OCI-LY7 (cell line): ENCODE results near the gene SUDS3. TPM values are rescaled to one million over a fixed set of nuclear protein-coding genes. Genes with fewer than 3 reads are reported as not detected.
A peak's percentile ranks its signal among the peaks of the same experiment; 100 is the strongest.

ENCODE experiments used
- BruUV-seq: library from RNA; stranded (reverse); fragments of 400-500 nt; replicated peaks from 2 replicates; lab custom pipeline; 2021; lab: Mats Ljungman, UMichigan
- CTCF ChIA-PET: fragments of 300-600 bp; sonication (Branson Sonifier 250); formaldehyde crosslinking; loops from one replicate; lab custom pipeline; 2022; ENCODE audit warnings: antibody characterized with exemption; ENCODE audit not compliant: unreplicated experiment; lab: Charles Lee
- POLR2A ChIA-PET: fragments of 300-600 bp; sonication (Branson Sonifier 250); formaldehyde crosslinking; loops from one replicate; lab custom pipeline; 2022; ENCODE audit warnings: antibody characterized with exemption; lab: Charles Lee
- DNase-seq: peaks from one replicate; pipeline ENCODE4 v3.0.0-alpha.2; 2015; ENCODE audit warnings: low spot score
- H2AFZ ChIP-seq: fragments of 200-600 bp; sonication (generic), shearing (Covaris generic); 2 replicates; pipeline ENCODE4 v1.6.1; 2014; ENCODE audit warnings: mild to moderate bottlenecking, antibody characterized with exemption, low read length, moderate library complexity
- H3K27ac ChIP-seq: fragments of 200-600 bp; sonication (generic); 2 replicates; pipeline ENCODE4 v1.5.1; 2014; ENCODE audit warnings: mixed run types, low read depth, mild to moderate bottlenecking, moderate library complexity, low read length, inconsistent platforms; ENCODE audit not compliant: poor library complexity, severe bottlenecking
- H3K36me3 ChIP-seq: fragments of 200-600 bp; sonication (generic); 2 replicates; pipeline ENCODE4 v1.6.1; 2014; ENCODE audit warnings: mild to moderate bottlenecking, antibody characterized with exemption, low read length, moderate library complexity, mixed read lengths; ENCODE audit not compliant: insufficient read depth
- H3K4me1 ChIP-seq: fragments of 200-600 bp; sonication (generic); 2 replicates; pipeline ENCODE4 v1.5.1; 2014; ENCODE audit warnings: mild to moderate bottlenecking, low read length; ENCODE audit not compliant: insufficient read depth, poor library complexity, severe bottlenecking
- H3K4me2 ChIP-seq: fragments of 200-600 bp; sonication (generic); 2 replicates; pipeline ENCODE4 v1.6.1; 2014; ENCODE audit warnings: mild to moderate bottlenecking, low read length
- H3K4me3 ChIP-seq: fragments of 200-600 bp; sonication (generic); 2 replicates; pipeline ENCODE4 v1.5.1; 2014; ENCODE audit warnings: mild to moderate bottlenecking, low read depth, low read length; ENCODE audit not compliant: poor library complexity, severe bottlenecking
- H3K79me2 ChIP-seq: fragments of 200-600 bp; sonication (generic); 2 replicates; pipeline ENCODE4 v1.6.1; 2016; ENCODE audit warnings: low read depth, mild to moderate bottlenecking, low read length, moderate library complexity, mixed read lengths; ENCODE audit not compliant: insufficient read depth
- H3K9me2 ChIP-seq: fragments of 200-600 bp; sonication (generic); 2 replicates; pipeline ENCODE4 v1.6.1; 2016; ENCODE audit warnings: mild to moderate bottlenecking, low read length, mixed read lengths; ENCODE audit not compliant: insufficient read depth
- H3K9me3 ChIP-seq: fragments of 200-600 bp; sonication (generic); 2 replicates; pipeline ENCODE4 v1.6.1; 2014; ENCODE audit warnings: mild to moderate bottlenecking, mixed run types, low read length, mixed read lengths
- H4K20me1 ChIP-seq: fragments of 200-600 bp; sonication (generic); 2 replicates; pipeline ENCODE4 v1.6.1; 2014; ENCODE audit warnings: mild to moderate bottlenecking, antibody characterized with exemption, low read length, moderate library complexity, mixed read lengths; ENCODE audit not compliant: insufficient read depth
- EZH2phosphoT487 ChIP-seq: fragments of 200-600 bp; sonication (generic); IDR thresholded peaks from 2 replicates; pipeline ENCODE4 v1.6.1; 2018; ENCODE audit warnings: low read depth, borderline replicate concordance, mild to moderate bottlenecking, mixed run types, antibody characterized with exemption, low read length, moderate library complexity, mixed read lengths
- intact Hi-C: fragments of 100-400 bp; cut with micrococcal nuclease; formaldehyde crosslinking; loops from one replicate; pipeline ENCODE4 v1.10.0; 2022; ENCODE audit not compliant: unreplicated experiment
- total RNA-seq, 2 experiments: library from RNA; depleted of rRNA in 1 of 2; stranded (reverse); fragments of >200 nt in 1 of 2; shearing (Covaris generic) in 1 of 2; gene quantifications; 2 replicates each; pipeline ENCODE4 v1.2.3, GENCODE V29; 2014 to 2022
- TF ChIP-seq, protein P1 (sequence below): fragments of 200-600 bp; sonication (generic); conservative IDR thresholded peaks from 2 replicates; pipeline ENCODE4 v1.5.1; 2014; ENCODE audit warnings: mild to moderate bottlenecking, antibody characterized with exemption, low read length, moderate library complexity, mixed read lengths

Gene SUDS3
- total RNA-seq, 2 experiments from 2014 or later: 34.4 to 39.1 TPM

DNA sequence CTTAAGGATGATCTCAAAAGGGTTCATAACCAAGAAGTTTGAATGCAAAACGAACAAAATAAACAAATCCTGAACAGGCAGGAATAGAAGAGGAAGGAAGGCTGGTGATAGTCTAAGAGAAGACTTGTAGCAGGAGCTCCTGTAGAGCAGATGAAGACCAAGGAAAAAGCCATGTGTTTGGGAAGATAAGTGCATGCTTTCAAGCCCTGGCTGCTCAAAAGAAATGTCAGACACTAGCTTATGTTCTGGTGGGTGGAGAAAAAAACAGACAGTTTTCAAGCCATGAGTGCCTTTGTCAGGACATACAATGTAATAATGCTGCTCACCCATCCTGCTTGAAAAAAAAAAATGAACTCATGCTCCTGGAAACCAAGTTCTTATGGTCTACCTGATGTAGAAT lies 31.0 kb upstream of the SUDS3 start:
- no peaks in the 10 kb centered on the region for H3K9me2 ChIP-seq
- TF ChIP-seq, protein P1, sequence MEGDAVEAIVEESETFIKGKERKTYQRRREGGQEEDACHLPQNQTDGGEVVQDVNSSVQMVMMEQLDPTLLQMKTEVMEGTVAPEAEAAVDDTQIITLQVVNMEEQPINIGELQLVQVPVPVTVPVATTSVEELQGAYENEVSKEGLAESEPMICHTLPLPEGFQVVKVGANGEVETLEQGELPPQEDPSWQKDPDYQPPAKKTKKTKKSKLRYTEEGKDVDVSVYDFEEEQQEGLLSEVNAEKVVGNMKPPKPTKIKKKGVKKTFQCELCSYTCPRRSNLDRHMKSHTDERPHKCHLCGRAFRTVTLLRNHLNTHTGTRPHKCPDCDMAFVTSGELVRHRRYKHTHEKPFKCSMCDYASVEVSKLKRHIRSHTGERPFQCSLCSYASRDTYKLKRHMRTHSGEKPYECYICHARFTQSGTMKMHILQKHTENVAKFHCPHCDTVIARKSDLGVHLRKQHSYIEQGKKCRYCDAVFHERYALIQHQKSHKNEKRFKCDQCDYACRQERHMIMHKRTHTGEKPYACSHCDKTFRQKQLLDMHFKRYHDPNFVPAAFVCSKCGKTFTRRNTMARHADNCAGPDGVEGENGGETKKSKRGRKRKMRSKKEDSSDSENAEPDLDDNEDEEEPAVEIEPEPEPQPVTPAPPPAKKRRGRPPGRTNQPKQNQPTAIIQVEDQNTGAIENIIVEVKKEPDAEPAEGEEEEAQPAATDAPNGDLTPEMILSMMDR: no peak
- TF ChIP-seq EZH2phosphoT487: no peak
- peaks cover 27% of the 10 kb centered on the region for H3K4me1 ChIP-seq
- H3K4me2 ChIP-seq: no peak overlapping the region
- DNase-seq: no peak
- POLR2A ChIA-PET: interaction anchor here (1.4 to 2.3 kb wide), 2 partner anchors 13 to 33 kb away, joined by 3 to 22 read pairs; no protein-coding TSS in a partner anchor
- no peak overlapping the region for H3K27ac ChIP-seq
- intact Hi-C loops: no loop called here
- no peaks in the 10 kb centered on the region; the same call in 1 of the 2 replicates for H3K36me3 ChIP-seq
- no peak overlapping the region for H3K4me3 ChIP-seq
- no peaks in the 10 kb centered on the region for H3K9me3 ChIP-seq
- H3K79me2 ChIP-seq: peaks cover 71% of the 10 kb centered on the region; the same call in 1 of the 2 replicates
- peaks cover 11% of the 10 kb centered on the region; the same call in 1 of the 2 replicates for H4K20me1 ChIP-seq
- BruUV-seq: no TSS peak
- H2AFZ ChIP-seq: no peak overlapping the region
- CTCF ChIA-PET: no interaction called here

DNA sequence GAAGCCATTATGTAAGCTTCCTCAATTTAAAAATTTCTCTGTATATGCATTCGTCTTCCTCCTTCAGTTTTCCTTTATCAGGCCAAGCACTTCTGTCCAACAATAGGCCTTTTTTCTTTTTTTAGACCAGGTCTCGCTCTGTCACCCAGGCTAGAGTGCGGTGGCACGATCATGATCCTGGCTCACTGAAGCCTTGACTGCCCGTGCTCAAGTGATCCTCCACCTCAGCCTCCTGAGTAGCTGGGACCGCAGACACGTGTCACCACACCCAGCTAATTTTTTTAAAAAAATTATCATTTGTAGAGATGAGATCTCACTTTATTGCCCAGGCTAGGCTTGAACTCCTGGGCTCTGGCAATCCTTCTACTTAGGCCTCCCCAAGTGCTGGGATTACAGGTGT lies 29.5 kb upstream of the SUDS3 start:
- Histone ChIP-seq H3K9me3 (no peaks in the 10 kb centered on the region; the same call in 1 of the 2 replicates), H4K20me1 (peaks cover 11% of the 10 kb centered on the region; the same call in 1 of the 2 replicates), H3K4me2 (peak overlapping the region; percentile 40; the same call in 1 of the 2 replicates), H3K36me3 (no peaks in the 10 kb centered on the region; the same call in 1 of the 2 replicates), H3K79me2 (peaks cover 65% of the 10 kb centered on the region; the same call in 1 of the 2 replicates), H3K4me1 (peaks cover 27% of the 10 kb centered on the region), H3K27ac (no peak overlapping the region), H3K9me2 (no peaks in the 10 kb centered on the region), H2AFZ (no peak overlapping the region), H3K4me3 (no peak overlapping the region)
- ChIA-PET POLR2A (interaction anchor here (0.5 to 2.3 kb wide), 7 partner anchors 9 to 135 kb away, joined by 3 to 22 read pairs (median 4); no protein-coding TSS in a partner anchor), CTCF (no interaction called here)
- no TSS peak for BruUV-seq
- no peak for DNase-seq
- TF ChIP-seq EZH2phosphoT487: no peak
- TF ChIP-seq, protein P1: no peak
- intact Hi-C loops: no loop called here

DNA sequence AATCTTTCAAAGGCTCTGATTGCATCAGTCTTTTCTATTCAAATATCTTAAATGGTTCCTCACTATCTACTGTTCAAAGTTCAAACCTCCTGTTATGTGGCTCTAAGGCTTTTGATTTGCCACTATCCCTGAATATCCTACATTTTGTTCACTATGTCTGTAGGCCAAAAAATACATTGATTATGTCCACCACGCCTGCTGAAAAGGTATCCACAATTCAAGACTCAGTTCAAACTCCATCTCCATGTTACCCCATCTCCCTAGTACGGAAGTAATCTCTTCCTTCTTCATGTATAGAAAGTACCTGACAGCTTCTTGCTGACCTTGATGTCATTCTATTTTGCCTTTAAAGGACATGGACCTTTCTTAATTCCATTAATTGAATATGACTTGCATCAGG lies 28.4 kb upstream of the SUDS3 start:
- Histone ChIP-seq H4K20me1 (peaks cover 11% of the 10 kb centered on the region; the same call in 1 of the 2 replicates), H3K9me3 (peaks cover 3% of the 10 kb centered on the region; the same call in 1 of the 2 replicates), H3K4me2 (no peak overlapping the region), H3K79me2 (peaks cover 61% of the 10 kb centered on the region; the same call in 1 of the 2 replicates), H3K27ac (no peak overlapping the region), H3K9me2 (no peaks in the 10 kb centered on the region), H2AFZ (no peak overlapping the region), H3K4me3 (no peak overlapping the region), H3K36me3 (peaks cover 5% of the 10 kb centered on the region), H3K4me1 (peaks cover 27% of the 10 kb centered on the region)
- CTCF ChIA-PET: no interaction called here
- POLR2A ChIA-PET: interaction anchor here (1.1 to 1.7 kb wide), 2 partner anchors 11 to 18 kb away, joined by 3 read pairs; no protein-coding TSS in a partner anchor
- TF ChIP-seq EZH2phosphoT487: no peak
- TF ChIP-seq, protein P1: no peak
- intact Hi-C loops: no loop called here
- BruUV-seq: no TSS peak
- DNase-seq: no peak
